ENCODE data around the gene OR4M1. TPM values are rescaled to one million over a fixed set of nuclear protein-coding genes. Genes with fewer than 3 reads are reported as not detected.

OR4M1 gene, protein sequence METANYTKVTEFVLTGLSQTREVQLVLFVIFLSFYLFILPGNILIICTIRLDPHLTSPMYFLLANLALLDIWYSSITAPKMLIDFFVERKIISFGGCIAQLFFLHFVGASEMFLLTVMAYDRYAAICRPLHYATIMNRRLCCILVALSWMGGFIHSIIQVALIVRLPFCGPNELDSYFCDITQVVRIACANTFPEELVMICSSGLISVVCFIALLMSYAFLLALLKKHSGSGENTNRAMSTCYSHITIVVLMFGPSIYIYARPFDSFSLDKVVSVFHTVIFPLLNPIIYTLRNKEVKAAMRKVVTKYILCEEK
- total RNA-seq: not detected in 2 replicates

GRCh38 chr14:19773204-19773603, at the start of gene OR4M1:
Gene OR4M1 (plus strand): TSS chr14:19773504. CDS start chr14:19780323, 6,819 bp downstream.

GRCh38 chr14:19743256-19743655, 30.0 kb upstream of the OR4M1 start, which contains the start of gene OR4Q3:
Gene OR4Q3 (plus strand): TSS chr14:19743571.

GRCh38 chr14:19803470-19803869, 30.2 kb downstream of the OR4M1 start, which contains the start of gene OR4N2:
Gene OR4N2 (plus strand): TSS chr14:19803770. CDS start chr14:19827449, 23,679 bp downstream.

Other genes starting within 250 kb of the OR4M1 start
- not detected in 2 replicates for gene OR11H2, start 59.6 kb upstream of the OR4M1 start, total RNA-seq
- not detected in 2 replicates for gene OR4Q3, start 29.9 kb upstream of the OR4M1 start, total RNA-seq
- gene OR4N2, start 30.3 kb downstream of the OR4M1 start, total RNA-seq: not detected in 2 replicates
- gene OR4K2, start 101.6 kb downstream of the OR4M1 start, total RNA-seq: not detected in 2 replicates
- gene OR4K5, start 147.1 kb downstream of the OR4M1 start, total RNA-seq: not detected in 2 replicates
- gene OR4K1, start 157.4 kb downstream of the OR4M1 start, total RNA-seq: not detected in 2 replicates
- gene OR4K15, start 202.1 kb downstream of the OR4M1 start, total RNA-seq: not detected in 2 replicates
- gene OR4Q2, start 228.7 kb downstream of the OR4M1 start, total RNA-seq: not detected in 2 replicates
- gene OR4K14, start 245.8 kb downstream of the OR4M1 start, total RNA-seq: not detected in 2 replicates